Measurements from ENCODE around the gene CYBA.
A peak's percentile ranks its signal among the peaks of the same experiment; 100 is the strongest.
"Not testable (repeated sequence)": the region's sequence is repeated elsewhere in the genome, so short reads cannot be mapped to it uniquely, and the experiment has no call there.

CYBA gene

GRCh38 chr16:88617268-88618031, 33.4 kb downstream of the CYBA start:
- DNase-seq (ENCODE audit: low read depth, low spot score), result no peak
- no peak overlapping the region for H3K27ac ChIP-seq

DNA sequence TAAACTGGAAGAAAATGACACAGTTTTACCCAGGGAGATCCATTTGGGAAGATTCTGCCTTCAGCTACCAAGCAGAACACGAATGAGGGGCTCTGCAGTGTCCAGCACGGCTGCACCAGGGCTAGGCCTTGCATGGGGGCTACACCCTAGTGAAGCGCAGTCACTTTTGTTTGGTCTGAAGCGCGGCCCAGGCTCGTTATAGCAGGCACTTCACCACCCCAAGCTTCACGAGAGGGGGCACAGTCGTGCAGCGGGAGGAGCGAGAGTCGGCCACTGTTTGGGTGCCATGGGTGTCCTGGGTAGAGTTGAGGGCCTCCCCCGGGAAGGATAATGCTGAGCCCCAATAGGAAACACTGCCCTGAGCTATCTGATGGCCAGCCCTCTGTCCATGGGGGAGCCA, 34.1 kb downstream of the CYBA start:
- H3K27ac ChIP-seq, result no peak overlapping the region
- DNase-seq (ENCODE audit: low read depth, low spot score), result no peak

GRCh38 chr16:88616320-88616719, 34.5 kb downstream of the CYBA start:
- no peak overlapping the region for H3K27ac ChIP-seq
- DNase-seq (ENCODE audit: low read depth, low spot score), result peak; percentile 20

GRCh38 chr16:88614818-88615580, 35.9 kb downstream of the CYBA start:
- no peak overlapping the region for H3K27ac ChIP-seq
- no peak for DNase-seq (ENCODE audit: low read depth, low spot score)

GRCh38 chr16:88613911-88614817, 36.7 kb downstream of the CYBA start:
- no peak overlapping the region for H3K27ac ChIP-seq
- no peak for DNase-seq (ENCODE audit: low read depth, low spot score)

DNA sequence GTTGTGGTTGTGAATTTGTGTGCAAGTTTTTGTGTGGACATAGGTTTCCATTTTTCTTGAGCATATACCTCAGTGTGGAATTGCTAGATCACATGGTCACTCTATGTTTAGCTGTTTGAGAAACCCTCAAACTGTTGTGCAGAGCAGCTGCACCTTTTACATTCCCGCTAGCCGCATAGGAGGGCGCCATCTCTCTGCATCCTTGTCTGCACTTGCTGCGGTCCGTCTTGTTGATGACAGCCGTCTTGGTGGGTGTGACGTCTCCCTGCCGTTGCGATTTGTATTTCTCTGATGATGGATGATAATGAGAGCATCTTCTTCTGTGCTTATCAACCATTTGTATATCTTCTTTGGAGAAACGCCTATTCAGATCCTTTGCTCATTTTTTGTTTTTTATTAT, 37.6 kb downstream of the CYBA start:
- no peak for DNase-seq (ENCODE audit: low read depth, low spot score)
- no peak overlapping the region for H3K27ac ChIP-seq

GRCh38 chr16:88610909-88611812, 39.7 kb downstream of the CYBA start:
- DNase-seq (ENCODE audit: low read depth, low spot score), result no peak

GRCh38 chr16:88610080-88610479, 40.8 kb downstream of the CYBA start:
- DNase-seq (ENCODE audit: low read depth, low spot score), result no peak
- H3K27ac ChIP-seq, result no peak overlapping the region

More at GRCh38 chr16:88610909-88611812, 39.7 kb downstream of the CYBA start:
- no peak overlapping the region for H3K27ac ChIP-seq

- not testable (repeated sequence) for DNase-seq (ENCODE audit: low read depth, low spot score); H3K27ac ChIP-seq
These were observed 41.4 kb downstream of the CYBA start for GRCh38 chr16:88609426-88609825.

DNA sequence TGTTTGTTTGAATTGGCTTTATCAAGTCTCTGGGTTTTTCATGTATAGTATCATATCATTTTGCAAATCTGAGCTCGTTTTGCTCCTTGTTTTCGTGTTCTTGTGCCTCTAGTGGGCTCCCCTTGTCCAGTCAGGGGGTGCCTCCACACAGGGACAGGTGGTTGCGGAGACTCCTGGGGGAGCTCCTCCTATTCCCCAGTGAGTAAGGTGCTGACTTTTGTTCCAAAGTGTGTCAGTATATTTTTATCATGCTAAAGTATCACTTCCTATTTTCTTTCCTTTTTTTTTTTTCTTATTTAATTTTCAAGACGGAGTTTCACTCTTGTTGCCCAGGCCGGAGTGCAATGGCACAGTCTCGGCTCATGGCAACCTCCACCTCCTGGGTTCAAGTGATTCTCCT, 42.8 kb downstream of the CYBA start:
- no peak overlapping the region for H3K27ac ChIP-seq
- DNase-seq (ENCODE audit: low read depth, low spot score), result no peak

DNA sequence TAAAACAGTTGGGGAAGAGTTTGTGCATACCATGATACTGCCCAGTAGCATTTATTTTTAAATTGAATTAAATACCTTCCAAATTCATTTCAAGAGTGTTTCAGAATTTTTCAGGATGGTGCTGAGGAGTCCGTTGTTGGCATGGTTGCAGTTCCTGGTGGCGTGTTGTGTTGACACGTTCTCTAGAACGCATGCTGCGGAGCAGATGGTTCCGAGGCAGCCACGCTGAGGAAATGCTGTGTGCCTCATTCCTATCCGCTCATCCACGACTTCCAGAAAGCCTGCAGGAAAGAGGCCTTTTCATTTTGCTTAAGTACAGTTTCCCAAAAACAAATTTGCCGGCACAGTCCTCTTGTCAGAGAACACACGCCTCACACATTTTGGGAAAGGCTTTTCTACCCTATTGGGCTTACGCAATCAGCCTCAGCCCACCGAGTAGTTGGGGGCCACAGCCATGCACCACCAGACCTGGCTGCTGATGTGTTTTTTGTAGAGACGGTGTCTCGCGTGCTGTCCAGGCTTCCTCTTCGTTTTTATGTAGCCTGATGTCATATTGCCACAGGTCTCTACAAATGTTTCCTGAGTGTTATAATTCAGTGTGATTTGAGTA, 44.6 kb downstream of the CYBA start:
- H3K27ac ChIP-seq, result no peak overlapping the region
- DNase-seq (ENCODE audit: low read depth, low spot score), result no peak

DNA sequence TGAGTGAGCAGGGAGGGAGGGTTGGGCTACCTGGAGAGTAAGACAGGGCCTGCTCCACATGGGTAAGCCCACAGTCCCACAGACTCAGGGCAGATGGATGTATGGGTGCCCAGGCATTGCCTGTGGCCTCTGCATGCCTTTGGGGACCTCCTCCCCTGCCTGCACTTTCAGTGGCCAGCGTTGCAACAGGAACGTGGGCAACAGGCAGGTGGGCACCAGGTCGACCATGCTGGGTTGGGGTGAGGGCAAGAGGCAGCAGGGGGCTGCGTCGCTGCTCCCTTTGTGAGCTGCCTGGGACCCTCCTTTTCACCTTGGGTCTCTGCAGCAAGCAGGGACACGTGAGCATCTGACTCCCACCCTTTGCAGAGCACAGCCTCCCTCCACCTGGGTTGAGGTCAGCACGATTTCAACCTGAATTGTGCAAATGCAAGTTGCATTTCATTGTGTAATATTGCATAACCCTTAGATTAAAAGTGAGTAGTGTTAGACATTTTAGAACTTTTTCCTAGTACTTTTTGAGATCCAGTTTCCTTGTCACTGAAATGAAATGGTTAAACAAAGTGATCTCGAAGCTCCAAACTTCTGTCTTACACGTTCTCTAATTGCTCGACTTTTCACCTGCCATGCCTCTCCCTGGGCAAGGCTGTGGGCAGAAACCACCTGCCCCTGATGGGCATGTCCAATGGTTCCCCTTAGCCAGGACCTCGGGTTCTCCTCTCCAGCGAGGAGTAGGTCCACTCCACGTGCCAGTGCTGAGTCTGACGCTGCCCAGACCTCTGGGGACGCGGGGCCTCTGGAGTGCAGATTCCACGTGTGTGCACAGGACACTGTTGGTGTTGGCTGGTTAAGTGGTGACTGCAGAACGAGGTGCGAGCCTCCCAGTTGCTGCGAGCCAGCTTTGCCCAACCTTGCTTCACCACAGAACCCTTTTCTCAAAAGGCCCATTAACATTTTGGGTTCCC, 45.4 kb downstream of the CYBA start:
- no peak overlapping the region for H3K27ac ChIP-seq
- DNase-seq (ENCODE audit: low read depth, low spot score), result no peak

DNA sequence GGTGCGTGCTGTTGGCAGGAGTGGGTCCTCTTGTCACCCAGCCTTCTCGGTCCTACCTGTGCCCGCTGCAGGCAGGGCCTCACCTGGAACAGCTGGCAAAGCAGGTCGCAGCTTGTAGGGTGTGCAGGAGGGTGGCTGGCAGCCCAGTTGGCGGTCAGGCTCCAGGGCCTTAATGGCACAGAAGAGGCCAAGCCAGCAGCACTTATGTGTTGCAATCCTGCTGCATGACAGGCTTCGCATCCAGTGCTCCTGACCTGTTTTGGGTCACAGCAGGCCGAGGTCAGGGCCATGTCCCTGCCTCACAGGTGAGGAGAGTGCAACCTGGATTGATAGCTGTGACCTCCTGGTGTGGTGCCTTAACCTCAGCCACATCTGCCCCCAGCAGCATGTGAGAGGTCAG, 48.8 kb downstream of the CYBA start:
- no peak for DNase-seq (ENCODE audit: low read depth, low spot score)
- no peak overlapping the region for H3K27ac ChIP-seq

- no peak overlapping the region for H3K27ac ChIP-seq
- no peak for DNase-seq (ENCODE audit: low read depth, low spot score)
These were observed 49.4 kb downstream of the CYBA start for GRCh38 chr16:88601313-88602036.

DNA sequence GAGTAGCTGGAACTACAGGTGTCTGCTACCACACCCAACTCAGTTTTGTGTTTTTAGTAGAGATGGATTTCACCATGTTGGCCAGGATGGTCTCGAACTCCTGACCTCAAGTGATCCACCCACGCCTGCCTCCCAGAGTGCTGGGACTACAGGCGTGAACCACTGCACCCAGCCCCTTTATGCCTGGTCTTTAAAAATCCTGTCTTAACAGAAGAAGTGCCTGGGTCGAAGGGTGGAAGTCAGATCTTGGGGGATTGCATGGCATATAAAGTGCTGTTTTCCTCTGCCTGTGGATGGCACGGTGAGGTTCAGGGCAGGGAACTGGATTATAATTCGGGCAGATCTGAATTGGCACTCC, 50.3 kb downstream of the CYBA start:
- no peak overlapping the region for H3K27ac ChIP-seq
- DNase-seq (ENCODE audit: low read depth, low spot score), result no peak

GRCh38 chr16:88599825-88600538, 50.9 kb downstream of the CYBA start:
- DNase-seq (ENCODE audit: low read depth, low spot score), result no peak
- H3K27ac ChIP-seq, result no peak overlapping the region
